Muscle of back (tissue), 11 donors: ENCODE measurements around the gene FHIT. TPM values are rescaled to one million over a fixed set of nuclear protein-coding genes. Genes with fewer than 3 reads are reported as not detected.

Experiments
- DNase-seq, 3 donors: peaks; one replicate each; pipeline versions ENCODE4 v3.0.0 to v3.0.0-alpha.2; 2013
- polyA plus RNA-seq, 10 donors: library from polyadenylated mRNA; unstranded; fragments of 120-200 nt; gene quantifications; one replicate each; pipeline ENCODE4 v1.2.1, GENCODE V29; 2013; ENCODE audit not compliant: insufficient read length in 10 of 10

FHIT gene
- polyA plus RNA-seq, 10 donors, result 4.2 to 8.0 (median 5.8) TPM

- DNase-seq, result peak in 1 of 3 donors; percentile 12
Measured at GRCh38 chr3:60847791-60848190, 403.5 kb downstream of the FHIT start.

GRCh38 chr3:60844256-60844655 is 407.0 kb downstream of the FHIT start:
- DNase-seq, result no peak

DNA sequence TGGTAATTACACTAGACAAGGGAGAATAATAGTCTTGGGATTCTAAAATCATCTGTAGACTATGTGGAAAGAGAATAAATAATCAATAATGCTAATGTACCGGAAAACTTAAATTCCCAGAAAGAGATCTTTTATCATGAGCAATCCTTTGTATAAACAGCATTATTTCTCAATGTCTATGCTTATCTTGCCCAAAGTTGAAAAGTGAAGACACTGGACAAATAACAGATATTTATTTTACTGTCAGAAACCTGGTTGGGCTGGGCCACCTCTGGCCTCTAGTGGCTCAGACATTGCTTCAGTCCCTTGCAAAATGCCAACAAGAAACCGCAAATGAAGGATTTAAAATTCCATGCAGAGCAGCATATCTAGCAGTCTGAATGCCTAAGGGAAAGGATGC is 409.9 kb downstream of the FHIT start:
- DNase-seq, result no peak

DNA sequence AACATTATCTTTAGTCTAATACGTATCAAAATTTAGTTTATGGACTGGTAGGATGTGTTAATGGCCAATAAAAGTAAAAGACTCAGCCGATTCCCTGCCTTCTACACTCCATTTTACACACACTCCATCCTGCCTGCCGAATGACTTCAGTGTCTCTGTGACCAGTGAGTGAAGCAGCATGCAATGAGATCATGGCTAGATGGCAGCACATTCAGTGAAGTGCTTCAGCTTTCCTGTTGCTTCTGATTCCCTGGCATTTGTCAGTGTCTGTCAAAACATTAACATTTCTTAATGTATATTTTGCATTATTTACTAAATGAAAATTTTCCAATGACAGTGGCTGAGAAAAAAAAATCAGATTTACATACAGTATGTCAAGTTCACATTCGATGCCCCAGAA is 412.0 kb downstream of the FHIT start:
- peak in 2 of 3 donors; percentile 2 to 14 for DNase-seq

GRCh38 chr3:60835796-60836195 is 415.5 kb downstream of the FHIT start:
- DNase-seq, result no peak

GRCh38 chr3:60829058-60829457 is 422.2 kb downstream of the FHIT start:
- DNase-seq, result no peak

- DNase-seq, result no peak
Measured at GRCh38 chr3:60827666-60828065, 423.6 kb downstream of the FHIT start.

- no peak for DNase-seq
Measured at GRCh38 chr3:60826511-60826910, 424.7 kb downstream of the FHIT start.

GRCh38 chr3:60812502-60812901 is 438.8 kb downstream of the FHIT start:
- peak in 1 of 3 donors; percentile 19 for DNase-seq

DNA sequence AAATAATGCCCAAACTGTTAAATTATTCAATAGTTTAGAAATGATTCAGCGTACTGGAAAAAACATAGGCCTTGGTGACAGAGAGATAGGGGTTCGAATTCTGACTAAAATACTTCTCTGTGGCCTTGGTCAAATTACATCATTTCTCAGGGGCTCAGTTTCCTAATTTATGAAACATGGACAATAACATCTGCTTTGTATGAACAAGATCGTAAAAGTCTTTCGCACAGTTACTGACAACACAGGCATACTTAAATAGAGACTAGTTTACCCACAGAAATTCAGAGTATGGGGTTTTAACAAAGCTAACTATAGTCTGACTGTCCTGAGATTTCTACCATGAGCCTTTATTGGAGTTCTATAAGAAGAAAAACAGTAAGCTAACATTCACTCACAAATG is 440.4 kb downstream of the FHIT start:
- DNase-seq, result peak in 1 of 3 donors; percentile 12

DNA sequence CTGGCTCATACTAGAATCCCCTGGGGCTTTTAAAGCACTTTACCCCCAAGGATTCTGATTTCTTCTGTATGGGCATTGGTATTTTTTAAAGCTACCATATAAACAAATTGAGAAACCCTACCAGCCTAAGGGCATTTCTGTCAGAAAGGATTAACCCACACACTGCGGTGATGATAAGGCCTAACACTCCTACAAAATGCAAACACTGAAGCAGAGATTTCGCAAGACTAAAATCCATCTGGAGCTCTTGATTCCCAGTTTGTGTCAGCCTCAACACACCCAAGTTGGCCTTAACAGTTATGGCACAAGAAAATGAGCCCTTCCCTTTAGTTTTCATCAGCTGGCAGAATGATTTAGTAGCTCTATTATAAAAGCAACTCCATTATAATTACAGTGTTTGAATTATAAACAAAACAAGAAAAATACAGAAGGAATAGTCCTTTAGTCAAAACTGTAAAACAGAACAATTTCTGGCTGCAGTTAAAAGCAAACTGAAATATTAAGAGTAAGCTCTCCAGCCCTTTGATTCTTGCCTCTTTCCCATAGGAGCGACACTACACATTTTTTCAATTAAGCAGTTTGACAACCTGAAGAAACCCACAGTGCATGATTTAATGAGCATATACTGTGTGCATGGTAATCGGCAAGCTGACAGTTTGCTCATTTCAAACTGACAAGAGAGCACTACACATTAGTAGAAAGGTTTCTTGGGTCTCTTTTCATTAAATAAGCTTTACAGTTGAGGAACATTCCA is 441.2 kb downstream of the FHIT start:
- DNase-seq, result peak in 2 of 3 donors; percentile 3 to 25

DNA sequence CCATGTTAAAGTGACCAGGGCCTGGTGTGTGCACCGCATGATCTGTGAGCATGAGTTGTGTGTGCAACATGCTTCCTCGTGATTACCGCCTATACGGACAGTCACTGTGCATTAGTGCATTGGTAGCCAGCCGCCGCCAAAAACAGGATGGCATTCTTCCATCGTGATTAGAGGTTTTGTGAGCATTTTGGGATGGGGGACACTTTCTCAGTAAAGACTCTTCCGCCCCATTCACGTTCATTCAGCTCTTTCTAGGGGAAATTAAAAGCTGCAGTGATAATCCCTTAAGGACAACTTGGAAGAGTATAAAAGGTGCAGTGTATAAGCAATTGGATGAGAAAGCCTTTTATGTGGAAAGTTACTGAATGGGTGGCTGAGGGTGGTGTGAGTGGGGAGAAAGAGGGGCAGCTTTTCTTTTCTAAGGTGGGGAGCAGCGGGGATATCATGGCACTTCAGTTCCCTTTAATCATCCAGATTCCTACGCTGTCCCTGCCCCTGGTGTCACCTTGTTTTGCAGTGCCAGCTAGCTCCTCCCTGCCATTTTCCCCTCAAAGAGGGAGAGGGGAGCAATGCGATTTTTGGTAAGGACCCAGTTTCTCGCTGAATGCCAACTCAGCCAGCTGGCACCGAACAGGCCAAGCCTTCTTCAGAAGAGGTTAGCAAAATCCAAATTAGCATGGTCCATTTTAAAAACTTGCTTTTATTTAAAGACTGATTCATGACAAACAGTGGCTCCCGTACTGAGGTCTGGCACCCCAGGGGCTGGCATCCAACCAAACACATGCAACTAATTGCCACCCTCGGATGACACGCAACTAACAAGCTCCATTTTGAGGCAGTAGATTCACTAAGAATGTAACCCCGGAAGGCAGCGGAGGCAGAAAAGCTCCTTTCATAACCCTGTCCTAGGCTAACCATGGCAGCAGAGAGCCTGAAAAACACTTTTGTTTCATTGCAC is 447.8 kb downstream of the FHIT start:
- DNase-seq, result no peak

- no peak for DNase-seq
Measured at GRCh38 chr3:60801307-60801706, 449.9 kb downstream of the FHIT start.

DNA sequence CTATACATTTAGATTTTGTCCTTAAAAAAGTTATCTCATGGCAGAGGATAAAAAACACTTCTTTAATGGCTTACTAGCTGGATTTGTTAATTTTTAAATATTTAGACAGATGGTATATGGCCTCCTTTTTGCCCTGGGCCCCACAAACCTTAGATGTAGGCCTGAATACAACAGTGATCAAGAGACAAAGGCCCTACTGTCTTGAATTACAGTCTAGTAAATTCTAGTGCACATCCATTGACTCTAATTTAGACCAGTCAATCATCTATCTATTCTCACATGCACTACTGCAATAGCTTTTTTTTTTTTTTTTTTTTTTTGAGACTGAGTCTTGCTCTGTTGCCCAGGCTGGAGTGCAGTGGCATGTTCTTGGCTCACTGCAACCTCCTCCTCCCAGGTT is 452.8 kb downstream of the FHIT start:
- DNase-seq, result no peak

DNA sequence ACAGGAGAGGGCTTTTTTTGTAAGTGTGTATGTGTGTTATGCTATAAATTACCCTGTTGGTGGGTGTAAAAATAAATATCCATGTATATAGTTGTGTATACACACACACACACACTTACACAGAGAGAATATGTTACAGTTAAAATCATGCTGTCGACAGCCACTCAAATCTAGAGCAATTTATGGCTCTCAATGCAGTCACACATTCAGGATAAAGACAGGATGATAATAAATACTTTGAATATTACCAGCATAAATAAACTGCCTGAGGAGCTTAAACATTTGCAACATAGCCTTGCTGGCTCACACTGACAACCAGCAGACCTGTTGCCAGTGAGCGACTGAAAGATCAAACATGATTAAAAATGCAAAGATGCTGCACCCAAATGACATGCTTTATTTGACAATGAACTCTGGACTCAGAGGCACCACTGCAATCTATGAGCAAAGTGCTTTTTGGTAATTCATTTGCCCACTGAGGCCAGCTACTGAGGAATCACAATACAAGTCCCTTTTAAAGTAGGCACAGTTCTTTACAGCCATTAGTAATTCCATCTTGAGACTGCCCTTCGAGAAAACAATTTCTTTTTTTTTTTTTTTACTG is 458.9 kb downstream of the FHIT start:
- no peak for DNase-seq

GRCh38 chr3:60788185-60788584 is 463.1 kb downstream of the FHIT start:
- DNase-seq, result no peak

GRCh38 chr3:60781935-60782334 is 469.3 kb downstream of the FHIT start:
- no peak for DNase-seq

DNA sequence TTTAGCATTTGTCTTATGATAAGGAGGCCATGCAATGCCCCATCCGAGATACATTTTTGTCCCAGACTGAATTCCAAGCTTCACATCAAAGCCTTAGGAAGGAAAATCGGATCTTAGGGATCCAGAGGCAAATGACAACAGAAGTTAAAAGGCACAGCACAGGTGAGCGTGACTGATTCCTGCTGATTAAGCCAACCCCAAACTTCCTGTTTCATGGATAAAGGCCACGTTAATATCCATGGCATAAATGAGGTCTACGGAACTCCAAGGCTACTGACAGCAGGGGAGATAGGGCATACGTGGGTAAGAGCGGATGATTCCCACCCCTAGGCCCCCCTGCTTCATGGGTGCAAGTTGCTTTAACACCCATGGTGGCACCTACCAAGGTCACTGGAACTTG is 471.6 kb downstream of the FHIT start:
- DNase-seq, result no peak

- DNase-seq, result no peak
Measured at GRCh38 chr3:60775985-60776384, 475.3 kb downstream of the FHIT start.

DNA sequence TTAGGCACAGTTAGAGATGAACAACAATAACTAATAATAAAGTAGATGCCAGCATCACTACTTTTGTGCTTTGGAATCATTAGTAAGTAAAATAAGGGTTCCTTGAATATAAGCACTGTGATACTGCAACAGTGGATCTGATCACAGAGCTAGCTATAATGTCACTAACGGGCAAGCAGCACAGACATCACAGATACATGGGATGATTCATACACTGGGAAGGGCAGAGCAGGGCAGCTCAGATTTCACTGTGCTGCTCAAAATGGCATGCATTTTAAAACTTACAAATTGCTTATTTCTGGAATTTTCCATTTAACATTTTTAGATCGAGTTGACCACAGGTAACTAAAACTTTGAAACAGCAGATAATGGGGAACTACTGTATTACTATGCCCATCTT is 476.6 kb downstream of the FHIT start:
- no peak for DNase-seq

- no peak for DNase-seq
Measured at GRCh38 chr3:60772584-60772983, 478.7 kb downstream of the FHIT start.

DNA sequence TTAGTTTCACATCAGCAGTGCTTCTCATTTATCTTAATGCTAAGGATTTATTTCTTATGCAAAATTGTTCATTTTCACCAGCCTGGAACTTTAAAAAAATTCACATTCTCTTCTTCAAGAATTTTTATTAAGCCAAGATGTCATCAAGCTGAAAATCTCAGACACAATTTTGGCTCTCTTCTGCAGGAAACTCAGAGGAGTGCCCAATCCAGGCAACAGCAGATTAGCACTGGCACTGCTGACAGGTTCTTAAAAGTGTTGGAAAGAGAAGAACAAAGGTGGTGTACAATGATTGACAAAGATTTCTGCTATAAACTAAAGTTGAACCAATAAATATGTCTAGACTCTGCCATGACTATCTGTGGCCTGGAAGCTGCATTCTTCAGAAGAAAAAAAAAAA is 479.5 kb downstream of the FHIT start:
- no peak for DNase-seq

DNA sequence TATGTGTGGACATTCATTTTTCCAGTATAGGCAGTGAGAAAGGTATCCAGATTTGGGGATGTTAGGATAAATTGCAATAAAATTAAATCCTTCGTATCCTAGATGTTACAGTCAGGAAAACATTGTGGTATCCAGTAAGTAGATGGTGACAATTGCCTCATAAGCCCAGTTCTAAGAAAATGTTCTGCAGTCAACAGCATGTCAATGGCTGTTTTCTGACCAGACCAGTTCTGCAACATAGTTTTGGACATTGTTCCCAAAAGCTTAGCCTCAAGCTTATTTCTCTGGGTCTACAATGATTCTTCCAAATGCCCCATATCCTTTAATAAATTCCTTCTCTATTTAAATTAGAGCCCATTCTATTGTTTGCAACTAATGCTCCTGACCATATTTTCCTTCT is 480.7 kb downstream of the FHIT start:
- no peak for DNase-seq
